C4-2B (cell line): ENCODE measurements around the gene SLCO3A1.

Experiments used
- ZFX ChIP-seq: fragments of 450-650 bp; IDR thresholded peaks from 2 replicates; pipeline ENCODE4 v1.6.1; 2017
- TF ChIP-seq, protein P1 (sequence below): fragments of 450-650 bp; conservative IDR thresholded peaks from 2 replicates; pipeline ENCODE4 v1.5.1; 2017; ENCODE audit warnings: mild to moderate bottlenecking

DNA sequence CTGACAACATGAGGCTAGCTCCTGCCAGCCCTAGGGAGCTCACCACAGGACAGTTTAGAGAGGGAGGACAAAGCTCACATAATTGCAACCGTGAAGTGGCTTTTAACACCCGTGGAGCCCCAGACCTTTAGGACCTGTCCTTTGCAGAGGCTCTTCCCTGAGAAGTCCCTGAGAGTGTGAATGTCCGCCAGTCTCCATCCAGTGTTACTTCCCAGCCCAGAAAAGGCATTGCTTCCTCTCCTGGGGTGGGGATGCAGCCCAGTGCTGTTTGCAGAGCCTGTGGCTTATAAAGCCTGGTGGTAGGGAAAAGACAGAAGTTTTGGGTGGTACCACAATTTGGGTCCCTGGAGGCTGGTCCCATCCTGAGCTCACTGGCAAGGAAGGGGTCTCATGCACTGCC, 182.0 kb downstream of the SLCO3A1 start:
- TF ChIP-seq, protein P1, sequence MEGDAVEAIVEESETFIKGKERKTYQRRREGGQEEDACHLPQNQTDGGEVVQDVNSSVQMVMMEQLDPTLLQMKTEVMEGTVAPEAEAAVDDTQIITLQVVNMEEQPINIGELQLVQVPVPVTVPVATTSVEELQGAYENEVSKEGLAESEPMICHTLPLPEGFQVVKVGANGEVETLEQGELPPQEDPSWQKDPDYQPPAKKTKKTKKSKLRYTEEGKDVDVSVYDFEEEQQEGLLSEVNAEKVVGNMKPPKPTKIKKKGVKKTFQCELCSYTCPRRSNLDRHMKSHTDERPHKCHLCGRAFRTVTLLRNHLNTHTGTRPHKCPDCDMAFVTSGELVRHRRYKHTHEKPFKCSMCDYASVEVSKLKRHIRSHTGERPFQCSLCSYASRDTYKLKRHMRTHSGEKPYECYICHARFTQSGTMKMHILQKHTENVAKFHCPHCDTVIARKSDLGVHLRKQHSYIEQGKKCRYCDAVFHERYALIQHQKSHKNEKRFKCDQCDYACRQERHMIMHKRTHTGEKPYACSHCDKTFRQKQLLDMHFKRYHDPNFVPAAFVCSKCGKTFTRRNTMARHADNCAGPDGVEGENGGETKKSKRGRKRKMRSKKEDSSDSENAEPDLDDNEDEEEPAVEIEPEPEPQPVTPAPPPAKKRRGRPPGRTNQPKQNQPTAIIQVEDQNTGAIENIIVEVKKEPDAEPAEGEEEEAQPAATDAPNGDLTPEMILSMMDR = no peak
- no peak for TF ChIP-seq ZFX
